H9 (cell line): ENCODE results near the gene OR13C3. TPM values are rescaled to one million over a fixed set of nuclear protein-coding genes. Genes with fewer than 3 reads are reported as not detected.

ENCODE experiments used
- DNase-seq: peaks from one replicate; pipeline ENCODE4 v3.0.0-alpha.2; 2017
- H2AFZ ChIP-seq: one replicate; pipeline ENCODE4 v1.6.1; 2013; ENCODE audit warnings: mild to moderate bottlenecking, low read length, control low read depth, moderate library complexity
- H2AK5ac ChIP-seq: 2 replicates; pipeline ENCODE4 v1.6.1; 2013; ENCODE audit warnings: low read length, control low read depth, mixed read lengths; ENCODE audit not compliant: insufficient read length
- H2BK120ac ChIP-seq: one replicate; pipeline ENCODE4 v1.6.1; 2013; ENCODE audit warnings: low read depth, mild to moderate bottlenecking, low read length, control low read depth, inconsistent platforms; ENCODE audit not compliant: poor library complexity, severe bottlenecking
- H2BK12ac ChIP-seq: 2 replicates; pipeline ENCODE4 v1.6.1; 2013; ENCODE audit warnings: low read length, control low read depth, mixed read lengths, low read depth; ENCODE audit not compliant: insufficient read length
- H2BK15ac ChIP-seq: 2 replicates; pipeline ENCODE4 v1.6.1; 2013; ENCODE audit warnings: low read depth, low read length, control low read depth
- H2BK20ac ChIP-seq: one replicate; pipeline ENCODE4 v1.6.1; 2013; ENCODE audit warnings: low read depth, mild to moderate bottlenecking, low read length, control low read depth, inconsistent platforms; ENCODE audit not compliant: poor library complexity, severe bottlenecking
- H2BK5ac ChIP-seq: 2 replicates; pipeline ENCODE4 v1.6.1; 2013; ENCODE audit warnings: low read length, control low read depth, mixed read lengths; ENCODE audit not compliant: insufficient read length
- H3K14ac ChIP-seq: 2 replicates; pipeline ENCODE4 v1.6.1; 2013; ENCODE audit warnings: low read length, control low read depth; ENCODE audit not compliant: insufficient read depth
- H3K18ac ChIP-seq: 2 replicates; pipeline ENCODE4 v1.6.1; 2013; ENCODE audit warnings: low read depth, mild to moderate bottlenecking, mixed read lengths, low read length, control low read depth; ENCODE audit not compliant: insufficient read length
- H3K23ac ChIP-seq: 2 replicates; pipeline ENCODE4 v1.6.1; 2013; ENCODE audit warnings: low read length, control low read depth, mixed read lengths, low read depth; ENCODE audit not compliant: insufficient read length
- H3K23me2 ChIP-seq: 2 replicates; pipeline ENCODE4 v1.6.1; 2013; ENCODE audit warnings: low read depth, mild to moderate bottlenecking, mixed read lengths, low read length, control low read depth; ENCODE audit not compliant: insufficient read length, poor library complexity, severe bottlenecking
- H3K27ac ChIP-seq: 2 replicates; pipeline ENCODE4 v1.5.1; 2013; ENCODE audit warnings: low read length, control low read depth, mixed read lengths, low read depth; ENCODE audit not compliant: insufficient read length
- H3K27me3 ChIP-seq: 2 replicates; pipeline ENCODE4 v1.6.1; 2013; ENCODE audit warnings: low read length, control low read depth, inconsistent platforms; ENCODE audit not compliant: insufficient read depth
- H3K4ac ChIP-seq: 2 replicates; pipeline ENCODE4 v1.6.1; 2013; ENCODE audit warnings: low read depth, mild to moderate bottlenecking, control low read depth, inconsistent platforms, low read length, moderate library complexity
- H3K4me1 ChIP-seq: 2 replicates; pipeline ENCODE4 v1.6.1; 2013; ENCODE audit warnings: low read length, control low read depth, inconsistent platforms; ENCODE audit not compliant: insufficient read depth
- H3K4me2 ChIP-seq: 2 replicates; pipeline ENCODE4 v1.6.1; 2013; ENCODE audit warnings: low read length, control low read depth, mixed read lengths; ENCODE audit not compliant: insufficient read length, insufficient read depth
- H3K56ac ChIP-seq: 2 replicates; pipeline ENCODE4 v1.6.1; 2013; ENCODE audit warnings: low read depth, mild to moderate bottlenecking, mixed read lengths, low read length, control low read depth; ENCODE audit not compliant: insufficient read length
- H3K79me1 ChIP-seq: 2 replicates; pipeline ENCODE4 v1.6.1; 2013; ENCODE audit warnings: low read depth, mild to moderate bottlenecking, moderate library complexity, low read length, control low read depth, inconsistent platforms; ENCODE audit not compliant: insufficient read depth, poor library complexity, severe bottlenecking
- H3K79me2 ChIP-seq: 2 replicates; pipeline ENCODE4 v1.6.1; 2013; ENCODE audit warnings: low read length, control low read depth, inconsistent platforms; ENCODE audit not compliant: insufficient read depth
- H3K9ac ChIP-seq: 2 replicates; pipeline ENCODE4 v1.6.1; 2013; ENCODE audit warnings: low read length, control low read depth, mixed read lengths; ENCODE audit not compliant: insufficient read length; ENCODE audit errors: extremely low read depth
- H3K9me3 ChIP-seq: one replicate; pipeline ENCODE4 v1.6.1; 2013; ENCODE audit warnings: low read depth, low read length, inconsistent platforms; ENCODE audit not compliant: control insufficient read depth
- H3T11ph ChIP-seq: one replicate; pipeline ENCODE4 v1.6.1; 2013; ENCODE audit warnings: mild to moderate bottlenecking, low read length, control low read depth, inconsistent platforms
- H4K20me1 ChIP-seq: one replicate; pipeline ENCODE4 v1.6.1; 2013; ENCODE audit not compliant: control insufficient read depth, insufficient read length, insufficient read depth
- H4K5ac ChIP-seq: 2 replicates; pipeline ENCODE4 v1.6.1; 2013; ENCODE audit warnings: low read depth, mild to moderate bottlenecking, mixed read lengths, low read length, control low read depth; ENCODE audit not compliant: insufficient read length
- H4K8ac ChIP-seq: replicated peaks from 2 replicates; pipeline ENCODE4 v1.6.1; 2013; ENCODE audit warnings: low read length, control low read depth, mixed read lengths, low read depth; ENCODE audit not compliant: insufficient read length
- H4K91ac ChIP-seq: 2 replicates; pipeline ENCODE4 v1.6.1; 2013; ENCODE audit warnings: low read depth, mild to moderate bottlenecking, moderate library complexity, mixed read lengths, low read length, control low read depth; ENCODE audit not compliant: insufficient read length
- H3K27ac Mint-ChIP-seq, 3 experiments: 2 replicates in 2 of 3; 3 replicates in 1 of 3; pipeline ENCODE4 v1.8.0; 2020 to 2021; ENCODE audit warnings: mixed read lengths in 3 of 3, mild to moderate bottlenecking in 1 of 3, moderate library complexity in 1 of 3
- H3K27me3 Mint-ChIP-seq: 2 replicates; pipeline ENCODE4 v1.8.0; 2021; ENCODE audit warnings: low read depth, mild to moderate bottlenecking, moderate library complexity, mixed read lengths
- H3K36me3 Mint-ChIP-seq, 3 experiments: 2 replicates in 2 of 3; 3 replicates in 1 of 3; pipeline ENCODE4 v1.8.0; 2020 to 2021; ENCODE audit warnings: low read depth in 3 of 3, mixed read lengths in 3 of 3; ENCODE audit not compliant: insufficient read depth in 1 of 3
- H3K4me1 Mint-ChIP-seq, 2 experiments: 2 replicates each; pipeline ENCODE4 v1.8.0; 2020; ENCODE audit warnings: mixed read lengths in 2 of 2
- H3K4me3 Mint-ChIP-seq, 2 experiments: 2 replicates in 1 of 2; 3 replicates in 1 of 2; pipeline ENCODE4 v1.8.0; 2020 to 2021; ENCODE audit warnings: mild to moderate bottlenecking in 2 of 2, mixed read lengths in 2 of 2, moderate library complexity in 1 of 2
- H3K9me3 Mint-ChIP-seq, 2 experiments: 2 replicates in 1 of 2; 3 replicates in 1 of 2; pipeline ENCODE4 v1.8.0; 2020; ENCODE audit warnings: mild to moderate bottlenecking in 2 of 2, mixed read lengths in 2 of 2, moderate library complexity in 1 of 2
- CTCF ChIP-seq: fragments of 200-600 bp; sonication (generic); conservative IDR thresholded peaks from 3 replicates; pipeline ENCODE4 v1.8.0; 2021; ENCODE audit warnings: antibody characterized with exemption, mild to moderate bottlenecking
- WGBS: extraction: QIAGEN DNeasy Blood & Tissue Kit; methylation state at CpG from one replicate; pipeline ENCODE4 v1.1.7; 2013; ENCODE audit warnings: missing lambda C conversion rate, low lambda C conversion rate, mixed read lengths; ENCODE audit not compliant: insufficient read length; ENCODE audit errors: extremely low coverage; 5-methylcytosine and 5-hydroxymethylcytosine counted together
- total RNA-seq: library from RNA; stranded (reverse); gene quantifications from 2 replicates; pipeline ENCODE4 v1.2.1, GENCODE V29; 2021

Gene OR13C3
- total RNA-seq, 1 experiment from 2014 or later, result not detected

- no peak overlapping the region for H3K56ac ChIP-seq
- no peak overlapping the region for H2BK20ac ChIP-seq
- Mint-ChIP-seq H3K4me1 (no peaks in the 10 kb centered on the region), H3K9me3 (no peaks in the 10 kb centered on the region), H3K4me3 (no peak overlapping the region), H3K27ac (no peak overlapping the region), H3K27me3 (no peaks in the 10 kb centered on the region), H3K36me3 (no peaks in the 10 kb centered on the region)
- H3K4me1 ChIP-seq, result no peaks in the 10 kb centered on the region
- no peak overlapping the region for H2BK12ac ChIP-seq
- H3K23ac ChIP-seq, result no peak overlapping the region
- no peak overlapping the region for H2BK5ac ChIP-seq
- no peak overlapping the region for H2BK120ac ChIP-seq
- no peak overlapping the region for H3K4ac ChIP-seq
- H3K27ac ChIP-seq, result no peak overlapping the region
- no peak overlapping the region for H2BK15ac ChIP-seq
- no peaks in the 10 kb centered on the region for H3K9me3 ChIP-seq
- H3K79me2 ChIP-seq, result no peaks in the 10 kb centered on the region
- WGBS, result no CpG with 5 or more reads among the region's 1 CpG
- H3K23me2 ChIP-seq, result no peaks in the 10 kb centered on the region
- H3K27me3 ChIP-seq, result no peaks in the 10 kb centered on the region
- H4K5ac ChIP-seq, result peak overlapping the region; percentile 80
- no peak overlapping the region for H3K14ac ChIP-seq
- no peak for TF ChIP-seq CTCF
- no peak overlapping the region for H2AK5ac ChIP-seq
- H3T11ph ChIP-seq, result no peak overlapping the region
- H3K9ac ChIP-seq, result no peak overlapping the region
- H4K8ac ChIP-seq, result no peak overlapping the region
- H4K20me1 ChIP-seq, result no peaks in the 10 kb centered on the region
- H3K18ac ChIP-seq, result no peak overlapping the region
- H3K79me1 ChIP-seq, result no peaks in the 10 kb centered on the region
- H2AFZ ChIP-seq, result no peak overlapping the region
- no peak overlapping the region for H4K91ac ChIP-seq
- no peak for DNase-seq
- no peak overlapping the region for H3K4me2 ChIP-seq
Measured at GRCh38 chr9:104580562-104580961, 43.9 kb upstream of the OR13C3 start.
